ENCODE measurements around the gene DENND6B.
A peak's percentile ranks its signal among the peaks of the same experiment; 100 is the strongest.
"Not testable (repeated sequence)": the region's sequence is repeated elsewhere in the genome, so short reads cannot be mapped to it uniquely, and the experiment has no call there.

The DENND6B gene

GRCh38 chr22:50339945-50340879 lies 13.4 kb upstream of the DENND6B start:
- FAIRE-seq (peak; percentile 98), DNase-seq (ENCODE audit: insufficient read length, low spot score) (no peak)
- TF ChIP-seq PAX5 (IDR thresholded peaks at IDR 0.05; ENCODE audit: insufficient read depth, low read length, severe bottlenecking): no peak
- TF ChIP-seq SPI1 (IDR thresholded peaks at IDR 0.05; ENCODE audit: low read depth, low read length): no peak
- no peak for TF ChIP-seq TAF1 (IDR thresholded peaks at IDR 0.05; ENCODE audit: low read depth, low read length)
- TF ChIP-seq POLR2A (IDR thresholded peaks at IDR 0.05; ENCODE audit: low read depth, low read length): no peak
- no peak for TF ChIP-seq POLR2AphosphoS5 (IDR thresholded peaks at IDR 0.05; ENCODE audit: low read depth, low read length)
- no peak for TF ChIP-seq POU2F2 (IDR thresholded peaks at IDR 0.05; ENCODE audit: low read depth, low read length)

DNA sequence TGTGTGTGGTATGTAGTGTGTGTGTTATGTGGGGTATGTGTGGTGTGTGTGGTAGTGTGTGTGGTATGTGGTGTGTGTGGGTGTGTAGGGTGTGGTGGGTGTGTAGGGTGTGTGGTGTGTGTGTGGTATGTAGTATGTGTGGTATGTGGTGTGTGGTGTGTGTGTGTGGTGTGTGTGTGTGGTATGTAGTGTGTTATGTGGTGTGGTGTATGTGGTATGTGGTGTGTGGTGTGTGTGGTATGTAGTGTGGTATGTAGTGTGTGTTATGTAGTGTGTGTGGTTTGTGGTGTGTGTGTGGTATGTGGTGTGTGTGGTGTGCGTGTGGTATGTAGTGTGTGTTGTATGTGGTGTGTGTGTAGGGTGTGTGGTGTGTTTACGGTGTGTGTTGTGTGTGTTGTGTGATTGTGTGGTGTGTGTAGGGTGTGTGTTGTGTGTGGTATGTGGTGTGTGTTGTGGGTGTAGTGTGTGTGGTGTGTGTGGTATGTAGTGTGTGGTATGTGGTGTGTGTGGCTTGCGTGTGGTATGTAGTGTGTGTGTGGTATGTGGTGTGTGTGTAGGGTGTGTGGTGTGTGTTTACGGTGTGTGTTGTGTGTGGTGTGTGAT lies 12.1 kb upstream of the DENND6B start:
- TF ChIP-seq POLR2AphosphoS5 (IDR thresholded peaks at IDR 0.05; ENCODE audit: low read depth, low read length) (no peak), POLR2A (IDR thresholded peaks at IDR 0.05; ENCODE audit: low read depth, low read length) (no peak), POU2F2 (IDR thresholded peaks at IDR 0.05; ENCODE audit: low read depth, low read length) (no peak), TAF1 (IDR thresholded peaks at IDR 0.05; ENCODE audit: low read depth, low read length) (no peak), PAX5 (IDR thresholded peaks at IDR 0.05; ENCODE audit: insufficient read depth, low read length, severe bottlenecking) (no peak)
- DNase-seq (ENCODE audit: insufficient read length, low spot score) (no peak), FAIRE-seq (no peak)

DNA sequence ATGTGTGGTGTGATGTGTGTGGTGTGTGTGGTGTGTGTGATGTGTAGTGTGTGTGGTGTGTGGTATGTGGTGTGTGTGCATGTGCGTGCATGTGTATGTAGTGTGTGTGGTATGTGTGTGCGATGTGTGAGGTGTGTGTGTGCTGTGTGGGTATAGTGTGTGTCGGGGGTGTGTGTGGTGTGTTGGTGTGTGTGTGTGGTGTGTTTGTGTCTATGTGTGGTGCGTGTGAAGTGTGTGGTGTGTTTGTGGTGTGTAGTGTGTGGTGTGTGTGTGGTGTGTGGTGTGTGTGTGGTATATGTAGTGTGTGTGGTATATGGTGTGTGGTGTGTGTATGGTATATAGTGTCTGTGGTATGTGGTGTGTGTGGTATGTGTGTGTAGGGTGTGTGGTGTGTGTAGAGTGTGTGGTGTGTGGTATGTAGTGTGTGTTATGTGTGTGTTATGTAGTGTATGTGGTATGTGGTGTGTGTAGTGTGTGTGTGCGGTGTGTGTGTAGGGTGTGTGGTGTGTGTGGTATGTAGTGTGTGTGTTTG lies 11.3 kb upstream of the DENND6B start:
- FAIRE-seq (no peak), DNase-seq (ENCODE audit: insufficient read length, low spot score) (no peak)
- no peak for TF ChIP-seq POLR2A (IDR thresholded peaks at IDR 0.05; ENCODE audit: low read depth, low read length)
- no peak for TF ChIP-seq TAF1 (IDR thresholded peaks at IDR 0.05; ENCODE audit: low read depth, low read length)
- no peak for TF ChIP-seq SPI1 (IDR thresholded peaks at IDR 0.05; ENCODE audit: low read depth, low read length)
- no peak for TF ChIP-seq POU2F2 (IDR thresholded peaks at IDR 0.05; ENCODE audit: low read depth, low read length)

GRCh38 chr22:50337262-50338041 lies 10.6 kb upstream of the DENND6B start:
- no peak for DNase-seq (ENCODE audit: insufficient read length, low spot score)
- TF ChIP-seq POU2F2 (IDR thresholded peaks at IDR 0.05; ENCODE audit: low read depth, low read length): peak; percentile 43; the same call in 1 of the 2 replicates
- no peak for TF ChIP-seq SPI1 (IDR thresholded peaks at IDR 0.05; ENCODE audit: low read depth, low read length)
- FAIRE-seq: no peak

GRCh38 chr22:50334433-50334832 lies 7.6 kb upstream of the DENND6B start:
- not testable (repeated sequence) for DNase-seq (ENCODE audit: insufficient read length, low spot score); FAIRE-seq
- TF ChIP-seq POU2F2 (IDR thresholded peaks at IDR 0.05; ENCODE audit: low read depth, low read length): peak; percentile 75; the same call in 1 of the 2 replicates

GRCh38 chr22:50329236-50329635 lies 2.4 kb upstream of the DENND6B start:
- TF ChIP-seq POU2F2 (IDR thresholded peaks at IDR 0.05; ENCODE audit: low read depth, low read length) (no peak), POLR2A (IDR thresholded peaks at IDR 0.05; ENCODE audit: low read depth, low read length) (no peak), POLR2AphosphoS5 (IDR thresholded peaks at IDR 0.05; ENCODE audit: low read depth, low read length) (no peak), PAX5 (IDR thresholded peaks at IDR 0.05; ENCODE audit: insufficient read depth, low read length, severe bottlenecking) (no peak), TAF1 (IDR thresholded peaks at IDR 0.05; ENCODE audit: low read depth, low read length) (no peak)
- FAIRE-seq: no peak
- no peak for DNase-seq (ENCODE audit: insufficient read length, low spot score)

GRCh38 chr22:50327711-50328019 lies 853 bp upstream of the DENND6B start:
- FAIRE-seq (no peak), DNase-seq (ENCODE audit: insufficient read length, low spot score) (no peak)
- TF ChIP-seq PAX5 (IDR thresholded peaks at IDR 0.05; ENCODE audit: insufficient read depth, low read length, severe bottlenecking) (no peak), POU2F2 (IDR thresholded peaks at IDR 0.05; ENCODE audit: low read depth, low read length) (no peak), TAF1 (IDR thresholded peaks at IDR 0.05; ENCODE audit: low read depth, low read length) (no peak), SPI1 (IDR thresholded peaks at IDR 0.05; ENCODE audit: low read depth, low read length) (no peak), POLR2AphosphoS5 (IDR thresholded peaks at IDR 0.05; ENCODE audit: low read depth, low read length) (no peak), POLR2A (IDR thresholded peaks at IDR 0.05; ENCODE audit: low read depth, low read length) (no peak)

DNA sequence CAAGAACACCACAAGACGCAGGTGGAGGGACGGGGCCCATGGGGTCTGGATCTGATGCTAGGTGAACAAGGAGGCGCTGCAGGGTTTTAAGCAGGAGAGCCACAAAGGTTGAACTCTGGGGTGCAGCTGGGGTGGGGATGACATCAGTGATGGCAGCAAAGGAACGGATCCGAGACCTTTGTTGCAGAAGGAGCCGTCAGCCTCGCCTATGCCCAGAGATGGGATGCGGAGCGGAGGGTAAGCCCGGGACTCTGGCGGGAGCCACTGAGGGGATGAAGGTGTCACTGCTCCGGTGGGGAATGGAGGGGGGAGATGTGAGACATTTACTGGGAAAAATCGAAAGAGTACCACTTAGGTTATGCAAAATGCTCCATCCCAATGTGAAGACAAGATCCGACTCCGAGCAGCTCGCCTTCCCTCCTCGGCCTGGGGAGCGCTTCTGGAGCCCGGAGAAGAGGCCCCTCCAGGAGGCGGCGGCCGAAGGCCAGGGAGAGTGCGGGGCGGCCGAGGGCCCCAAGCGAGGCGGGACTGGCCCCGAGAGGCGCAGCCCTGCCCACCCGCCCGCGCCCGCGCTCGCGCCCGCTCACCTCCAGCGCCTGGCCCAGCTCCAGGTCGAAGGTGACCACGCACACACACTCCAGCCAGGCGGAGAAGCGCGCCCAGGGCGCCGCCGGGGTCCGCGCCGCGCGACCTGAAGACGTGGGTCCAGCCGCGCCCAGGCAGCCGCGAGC lies 422 bp downstream of the DENND6B start:
- FAIRE-seq (no peak), DNase-seq (ENCODE audit: insufficient read length, low spot score) (no peak)
- TF ChIP-seq POLR2AphosphoS5 (IDR thresholded peaks at IDR 0.05; ENCODE audit: low read depth, low read length) (no peak), POLR2A (IDR thresholded peaks at IDR 0.05; ENCODE audit: low read depth, low read length) (no peak), TAF1 (IDR thresholded peaks at IDR 0.05; ENCODE audit: low read depth, low read length) (no peak), POU2F2 (IDR thresholded peaks at IDR 0.05; ENCODE audit: low read depth, low read length) (no peak), SPI1 (IDR thresholded peaks at IDR 0.05; ENCODE audit: low read depth, low read length) (no peak), PAX5 (IDR thresholded peaks at IDR 0.05; ENCODE audit: insufficient read depth, low read length, severe bottlenecking) (no peak)

All from GM12891 (cell line).